Nephron progenitor cell (in vitro differentiated cells): Measurements from ENCODE around the gene GMFB.
"Not testable (repeated sequence)": the region's sequence is repeated elsewhere in the genome, so short reads cannot be mapped to it uniquely, and the experiment has no call there.

Experiments used
- DNase-seq: peaks from one replicate; pipeline ENCODE4 v3.0.0; 2021
- H3K27ac Mint-ChIP-seq: 2 replicates; pipeline ENCODE4 v1.8.0; 2021; ENCODE audit warnings: mild to moderate bottlenecking, moderate library complexity, mixed read lengths
- H3K27me3 Mint-ChIP-seq: 2 replicates; pipeline ENCODE4 v1.8.0; 2021; ENCODE audit warnings: mild to moderate bottlenecking, low read depth, mixed read lengths; ENCODE audit not compliant: poor library complexity
- H3K36me3 Mint-ChIP-seq: 2 replicates; pipeline ENCODE4 v1.8.0; 2021; ENCODE audit warnings: low read depth, mixed read lengths
- H3K4me1 Mint-ChIP-seq: 2 replicates; pipeline ENCODE4 v1.8.0; 2021; ENCODE audit warnings: mixed read lengths
- H3K4me3 Mint-ChIP-seq: 2 replicates; pipeline ENCODE4 v1.8.0; 2021; ENCODE audit warnings: mild to moderate bottlenecking, moderate library complexity, mixed read lengths
- H3K9me3 Mint-ChIP-seq: 2 replicates; pipeline ENCODE4 v1.8.0; 2021; ENCODE audit warnings: mild to moderate bottlenecking, moderate library complexity, mixed read lengths
- CTCF ChIP-seq: fragments of 200-600 bp; sonication (generic); IDR thresholded peaks from 2 replicates; pipeline ENCODE4 v1.5.0; 2021; ENCODE audit warnings: antibody characterized with exemption

The GMFB gene

GRCh38 chr14:54440476-54440872 is 48.3 kb downstream of the GMFB start:
- H3K4me1 Mint-ChIP-seq, result peaks cover 70% of the 10 kb centered on the region
- peaks cover 37% of the 10 kb centered on the region for H3K36me3 Mint-ChIP-seq
- peaks cover 17% of the 10 kb centered on the region for H3K9me3 Mint-ChIP-seq
- peak overlapping the region; percentile 95 for H3K4me3 Mint-ChIP-seq
- H3K27ac Mint-ChIP-seq, result peak overlapping the region; percentile 95
- peaks cover 7% of the 10 kb centered on the region for H3K27me3 Mint-ChIP-seq
- DNase-seq, result no peak
- TF ChIP-seq CTCF, result no peak

GRCh38 chr14:54440037-54440436 is 48.7 kb downstream of the GMFB start:
- Mint-ChIP-seq H3K27ac (peak overlapping the region; percentile 95), H3K36me3 (peaks cover 40% of the 10 kb centered on the region), H3K4me1 (peaks cover 73% of the 10 kb centered on the region), H3K27me3 (peaks cover 7% of the 10 kb centered on the region), H3K4me3 (peak overlapping the region; percentile 95), H3K9me3 (peaks cover 17% of the 10 kb centered on the region)
- TF ChIP-seq CTCF, result no peak
- DNase-seq, result no peak

GRCh38 chr14:54438703-54439102 is 50.1 kb downstream of the GMFB start:
- H3K27me3 Mint-ChIP-seq, result peaks cover under 1% of the 10 kb centered on the region

GRCh38 chr14:54437954-54438353 is 50.8 kb downstream of the GMFB start:
- DNase-seq, H3K27me3 Mint-ChIP-seq, H3K27ac Mint-ChIP-seq, H3K9me3 Mint-ChIP-seq, H3K4me3 Mint-ChIP-seq: not testable (repeated sequence)
- H3K4me1 Mint-ChIP-seq, result peaks cover 75% of the 10 kb centered on the region
- H3K36me3 Mint-ChIP-seq, result peaks cover 40% of the 10 kb centered on the region

More at GRCh38 chr14:54438703-54439102, 50.1 kb downstream of the GMFB start:
- TF ChIP-seq CTCF, result no peak
- H3K4me3 Mint-ChIP-seq, result peak overlapping the region; percentile 95
- DNase-seq, result no peak
- H3K36me3 Mint-ChIP-seq, result peaks cover 40% of the 10 kb centered on the region
- peaks cover 12% of the 10 kb centered on the region for H3K9me3 Mint-ChIP-seq
- H3K4me1 Mint-ChIP-seq, result peaks cover 70% of the 10 kb centered on the region
- H3K27ac Mint-ChIP-seq, result peak overlapping the region; percentile 25

GRCh38 chr14:54435500-54435981 is 53.2 kb downstream of the GMFB start:
- Mint-ChIP-seq H3K9me3 (no peaks in the 10 kb centered on the region), H3K27me3 (no peaks in the 10 kb centered on the region), H3K27ac (no peak overlapping the region), H3K36me3 (peaks cover 45% of the 10 kb centered on the region), H3K4me1 (peaks cover 73% of the 10 kb centered on the region), H3K4me3 (no peak overlapping the region)
- TF ChIP-seq CTCF, result no peak
- no peak for DNase-seq

- Mint-ChIP-seq H3K27ac (no peak overlapping the region), H3K4me3 (no peak overlapping the region), H3K27me3 (no peaks in the 10 kb centered on the region), H3K36me3 (peaks cover 55% of the 10 kb centered on the region), H3K9me3 (no peaks in the 10 kb centered on the region), H3K4me1 (peaks cover 14% of the 10 kb centered on the region)
- TF ChIP-seq CTCF, result no peak
- no peak for DNase-seq
These were observed 60.3 kb downstream of the GMFB start for GRCh38 chr14:54428527-54428926.
